ENCODE results near the gene ESPL1.

The ESPL1 gene

DNA sequence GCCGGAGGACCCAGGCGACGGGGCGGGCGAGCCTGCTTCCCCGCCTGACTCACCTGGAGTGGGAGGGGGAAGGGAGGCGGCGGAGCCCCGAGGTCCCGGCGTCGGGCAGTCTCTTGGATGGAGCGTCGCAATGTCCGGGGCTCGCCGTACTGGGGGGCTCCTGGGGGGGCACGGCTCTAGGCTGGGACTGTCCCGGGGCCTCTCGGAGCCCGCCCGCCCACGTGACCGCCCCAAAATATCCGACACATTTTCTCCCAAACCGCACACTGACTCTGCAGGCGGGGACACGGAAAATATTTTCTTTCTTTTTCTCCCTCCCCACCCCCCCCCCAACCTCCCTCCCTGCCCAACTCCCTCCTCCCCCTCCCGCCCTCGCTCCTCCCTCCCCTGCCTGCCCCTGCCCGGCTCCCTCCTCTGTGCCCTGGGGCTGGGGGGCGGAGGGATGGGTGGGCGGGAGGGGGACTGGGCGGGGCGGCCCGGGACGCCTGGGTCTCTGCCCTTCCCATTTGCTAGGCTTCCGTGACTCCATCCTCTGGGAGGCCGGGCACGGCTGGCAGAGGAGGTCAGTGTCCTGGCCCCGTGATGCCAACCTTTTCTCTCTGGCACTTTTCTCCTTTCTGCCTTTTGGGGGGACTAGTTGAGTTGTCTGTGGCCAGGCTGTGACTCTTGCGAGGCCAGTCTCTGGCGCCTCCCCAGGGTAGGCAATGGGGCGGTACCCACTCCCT, 36.0 kb upstream of the ESPL1 start, which contains the start of gene RARG:
Gene RARG, minus strand, starts transcription at position 289 of the 725 bp plus-strand sequence. CDS start 4,664 bp downstream, outside the sequence.
- no peak for DNase-seq

- peak; percentile 21 for DNase-seq
Observed at GRCh38 chr12:53232646-53233461, 35.2 kb upstream of the ESPL1 start.

- DNase-seq = no peak
Observed at GRCh38 chr12:53233671-53234121, 34.4 kb upstream of the ESPL1 start.

DNA sequence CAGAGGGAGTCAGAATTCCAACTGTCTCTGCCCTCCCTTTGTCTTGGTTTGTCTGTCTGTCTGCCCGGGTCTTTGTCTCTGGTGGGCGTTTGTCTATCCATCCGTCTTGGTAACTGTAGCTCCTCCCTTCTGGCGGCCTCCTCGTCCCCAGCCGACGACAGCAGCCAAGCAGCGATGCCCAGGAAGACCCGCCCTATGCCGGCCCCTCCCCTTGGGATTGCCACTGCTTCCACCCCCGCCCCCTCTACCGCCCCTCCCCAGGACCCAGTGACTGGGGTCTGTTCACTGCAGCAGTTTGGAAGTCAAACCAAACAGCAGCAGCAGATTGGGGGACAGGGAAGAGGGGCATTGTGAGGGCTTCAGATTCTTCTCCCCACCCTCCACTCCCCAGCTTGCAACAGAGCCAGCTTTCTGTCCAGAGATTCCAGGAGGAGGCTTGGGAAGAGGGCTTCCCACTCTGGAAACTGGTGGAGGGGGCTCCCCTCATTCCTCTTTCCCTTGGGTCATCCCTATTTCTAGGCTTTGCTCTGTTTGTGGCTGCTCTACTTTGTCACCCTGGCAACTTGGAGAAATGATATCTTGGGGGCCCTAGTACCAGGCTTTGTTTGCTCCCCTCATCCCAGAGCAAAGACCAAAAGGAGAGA, 33.7 kb upstream of the ESPL1 start:
- DNase-seq = no peak

DNA sequence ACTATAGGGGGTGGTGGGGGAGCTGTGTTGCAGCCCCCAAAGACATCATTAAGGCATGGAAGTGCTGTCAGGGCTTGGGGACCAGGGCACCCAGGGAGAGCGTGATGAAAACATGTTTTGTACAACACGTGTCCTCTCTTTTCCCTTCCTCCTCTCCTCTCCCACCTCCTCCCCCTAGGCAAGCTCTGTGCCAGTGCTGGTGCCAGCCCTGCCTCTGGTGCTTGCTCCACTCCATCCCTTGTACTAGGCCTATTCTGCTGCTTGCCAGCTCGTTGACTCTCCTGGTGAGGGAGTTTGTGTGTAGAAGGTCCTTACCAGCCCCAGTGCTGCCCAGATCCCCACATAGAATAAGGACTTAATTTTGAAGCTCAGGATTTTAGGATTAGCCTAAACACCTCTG, 32.9 kb upstream of the ESPL1 start:
- no peak for DNase-seq

- no peak for DNase-seq
Observed at GRCh38 chr12:53235742-53236442, 32.2 kb upstream of the ESPL1 start.

GRCh38 chr12:53236443-53237111, 31.5 kb upstream of the ESPL1 start:
- DNase-seq = no peak

DNA sequence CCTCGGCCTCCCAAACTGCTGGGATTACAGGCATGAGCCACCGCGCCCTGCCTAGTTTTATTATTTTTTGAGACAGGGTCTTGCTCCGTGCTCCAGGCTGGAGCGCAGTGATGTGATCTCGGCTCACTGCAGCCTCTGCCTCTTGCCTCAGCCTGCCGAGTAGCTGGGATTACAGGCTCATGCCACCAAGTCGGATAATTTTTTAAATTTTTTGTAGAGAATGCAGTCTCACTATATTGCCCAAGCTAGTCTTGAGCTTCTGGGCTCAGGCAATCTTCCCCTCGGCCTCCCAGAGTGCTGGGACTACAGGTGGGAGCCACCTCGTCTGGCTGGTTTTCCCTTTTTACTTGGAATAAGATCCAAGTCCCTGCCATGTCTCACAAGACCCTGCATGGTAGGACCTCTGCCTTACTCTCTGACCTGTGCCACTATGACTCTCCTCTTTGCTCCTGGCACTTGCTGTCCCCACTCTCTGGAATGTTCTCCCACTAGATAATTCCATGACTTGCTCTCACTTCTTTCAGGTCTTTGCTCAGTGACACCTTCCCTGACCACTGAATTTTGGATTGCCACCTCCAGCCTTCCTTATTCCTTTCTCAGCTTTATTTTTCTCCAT, 28.3 kb upstream of the ESPL1 start:
- DNase-seq = no peak

DNA sequence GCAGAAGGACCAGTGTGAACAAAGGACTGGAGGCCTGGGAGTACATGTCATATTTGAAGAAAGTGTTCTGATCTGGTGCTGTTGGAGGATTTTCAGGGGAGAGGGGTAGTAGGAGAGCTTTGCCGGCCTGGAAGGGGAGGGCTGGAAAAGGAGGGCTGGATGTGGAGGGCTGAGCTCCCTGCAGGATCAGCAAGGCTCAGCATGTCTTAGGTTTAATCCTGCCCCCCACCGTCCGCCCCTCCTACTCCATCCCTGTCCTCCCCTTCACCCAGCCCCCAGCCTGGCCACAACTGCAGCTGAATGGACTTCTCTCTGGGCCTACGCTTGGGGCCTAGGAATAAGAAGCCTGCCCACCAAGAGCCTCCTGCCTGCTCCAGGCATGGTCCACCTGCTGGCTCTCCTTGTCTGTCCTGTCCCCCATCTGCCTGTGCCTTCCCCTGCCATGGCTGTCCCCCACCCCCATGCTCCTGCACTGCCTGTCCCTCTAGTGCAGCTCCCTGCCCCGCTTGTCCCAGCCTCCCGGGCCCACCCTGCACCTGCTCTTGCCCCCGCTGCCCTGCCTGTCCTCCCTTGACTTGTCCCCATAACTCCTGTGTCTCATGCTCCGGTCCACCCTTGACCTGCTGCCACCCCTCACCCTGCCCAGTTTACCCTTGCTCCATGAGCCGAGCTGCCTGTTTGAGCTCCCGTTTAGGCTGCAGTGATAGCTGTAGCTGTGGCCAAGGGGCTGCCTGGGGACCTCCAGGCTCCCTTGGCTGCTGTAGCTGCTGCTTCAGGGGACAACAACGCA, 26.3 kb upstream of the ESPL1 start:
- no peak for DNase-seq

DNA sequence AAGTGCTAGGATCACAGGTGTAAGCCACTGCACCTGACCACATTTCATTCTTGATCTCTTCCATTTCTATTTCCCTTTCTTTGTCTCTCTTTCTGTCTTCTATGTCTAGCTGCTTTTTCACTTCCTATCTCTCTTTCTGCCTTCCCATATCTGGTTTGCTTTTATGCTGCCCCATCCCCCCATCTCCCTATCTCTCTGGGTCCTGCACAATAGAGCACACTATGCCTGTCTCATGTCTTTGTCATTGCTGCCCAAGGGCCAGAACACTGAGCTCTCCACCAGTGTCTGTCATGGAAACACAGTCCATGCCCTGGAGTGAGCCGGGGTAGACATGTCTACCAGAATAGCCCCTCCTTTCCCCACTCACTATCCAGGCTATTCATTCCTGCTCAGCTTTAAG, 23.8 kb upstream of the ESPL1 start:
- DNase-seq = no peak

DNA sequence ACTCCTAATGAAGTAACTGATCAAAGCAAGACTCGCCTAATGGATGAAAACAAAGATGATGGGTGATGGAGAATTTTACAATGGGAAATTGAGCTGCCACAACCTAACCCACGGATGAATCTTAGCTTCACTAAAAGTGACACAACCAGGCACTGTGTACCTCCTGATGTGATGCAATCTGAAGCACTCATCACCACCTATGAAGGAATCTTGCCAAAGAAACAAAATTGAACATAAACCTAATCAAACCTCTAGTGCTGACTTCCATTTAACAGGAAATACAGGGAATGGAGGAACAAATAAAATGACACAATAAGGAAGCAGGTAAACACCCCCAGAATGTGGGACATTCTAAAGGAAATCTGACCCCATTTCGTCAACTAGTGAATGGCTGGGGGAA, 22.8 kb upstream of the ESPL1 start:
- no peak for DNase-seq

DNA sequence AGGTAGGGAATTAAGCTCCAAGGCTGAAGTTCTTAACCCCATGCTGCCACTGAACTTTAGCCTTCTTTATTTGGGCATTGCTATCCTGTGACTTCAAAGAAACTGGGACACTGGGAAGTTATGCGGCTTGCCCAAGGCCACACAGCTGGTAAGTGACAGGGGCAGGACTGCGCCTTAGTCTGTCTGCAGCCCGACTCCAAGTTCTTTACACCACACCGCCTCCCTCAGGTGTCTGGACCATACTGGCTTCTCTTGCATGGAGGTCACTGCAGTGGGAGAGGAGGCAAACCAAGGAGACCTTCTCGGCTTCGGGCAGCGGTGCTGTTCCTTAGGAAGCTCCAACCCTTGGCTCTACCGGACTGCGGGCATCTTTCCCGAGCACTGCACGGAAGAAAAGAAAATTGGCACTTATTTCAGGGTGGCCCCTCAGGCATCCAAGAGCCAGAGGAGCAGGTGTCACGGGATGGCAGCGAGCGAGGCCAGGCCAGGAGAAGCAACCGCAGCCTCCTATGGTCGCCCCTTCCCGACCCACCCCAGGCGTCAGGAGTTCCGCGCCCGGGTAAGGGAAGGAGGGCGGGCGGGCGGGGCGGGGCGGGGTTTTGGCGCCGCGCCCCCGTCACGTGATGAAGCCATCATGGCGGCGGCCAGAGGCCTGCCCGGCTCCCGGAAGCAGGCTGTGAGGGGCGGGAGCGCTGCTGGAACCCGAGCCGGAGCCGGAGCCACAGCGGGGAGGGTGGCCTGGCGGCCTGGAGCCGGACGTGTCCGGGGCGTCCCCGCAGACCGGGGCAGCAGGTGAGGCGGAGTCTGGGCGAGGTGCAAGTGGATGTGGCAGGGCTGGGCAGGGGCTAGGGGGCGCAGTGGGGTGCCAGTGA, 16.4 kb upstream of the ESPL1 start:
- peak; percentile 75 for DNase-seq

DNA sequence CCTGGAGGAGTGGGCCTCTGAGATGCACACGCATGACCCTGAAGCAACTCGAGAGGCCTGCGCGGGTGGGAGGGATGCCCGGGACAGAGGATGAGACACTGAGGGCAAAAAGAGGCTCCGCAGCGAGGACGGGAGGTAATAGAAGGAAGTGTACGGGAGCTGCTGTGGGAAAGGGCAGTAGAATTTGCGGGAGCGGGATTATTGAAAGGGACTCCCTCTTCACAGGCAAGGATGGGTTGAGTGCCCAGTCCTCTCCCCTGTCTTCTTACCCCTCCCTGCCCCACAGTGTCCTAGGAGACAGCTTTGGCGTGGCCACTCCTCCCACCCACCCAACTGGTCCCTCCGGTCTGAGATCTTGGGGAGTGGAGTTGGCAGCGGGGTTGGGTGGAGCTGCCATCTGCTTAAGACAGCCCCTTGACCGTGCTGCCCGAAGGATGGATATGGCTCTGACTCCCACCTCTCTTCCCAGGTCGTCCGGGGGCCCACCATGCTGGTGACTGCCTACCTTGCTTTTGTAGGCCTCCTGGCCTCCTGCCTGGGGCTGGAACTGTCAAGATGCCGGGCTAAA, 15.7 kb upstream of the ESPL1 start:
- DNase-seq = peak; percentile 27

GRCh38 chr12:53253298-53253697, 14.8 kb upstream of the ESPL1 start:
- DNase-seq = no peak

DNA sequence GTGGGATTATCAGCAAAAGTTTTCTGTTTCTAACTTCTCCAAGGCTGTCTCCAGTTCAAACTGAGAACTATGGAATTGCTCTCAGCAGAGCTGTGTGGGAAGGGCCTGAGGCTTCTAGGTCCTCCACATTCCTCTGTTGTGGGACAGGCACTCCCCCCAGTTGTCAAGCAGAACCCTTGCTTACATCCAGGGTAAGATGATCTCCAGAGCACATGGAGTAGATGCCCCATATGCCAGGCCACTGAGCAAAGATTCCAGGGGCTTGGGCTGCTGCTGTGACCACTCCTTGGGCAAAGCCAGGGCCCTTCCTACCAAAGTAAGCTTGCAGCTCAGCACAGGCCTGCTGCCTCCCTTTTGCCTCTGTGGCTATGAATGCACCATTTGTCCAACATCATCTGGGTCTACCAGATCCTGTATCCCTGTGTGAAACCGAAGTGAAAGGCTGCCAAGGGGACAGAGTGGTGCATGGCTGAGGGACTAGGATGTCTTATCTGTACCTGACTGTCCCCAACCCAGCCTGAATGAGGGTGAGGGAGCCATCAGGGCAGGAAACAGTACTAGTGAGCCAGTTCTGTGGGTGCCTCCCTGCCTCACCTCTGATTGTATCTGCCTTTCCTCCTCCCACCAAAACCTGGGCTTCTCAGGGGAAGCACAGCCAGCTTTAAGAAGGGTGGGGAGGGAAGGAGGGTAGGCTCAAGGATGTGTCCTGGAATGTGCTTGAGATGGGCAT, 13.1 kb upstream of the ESPL1 start:
- DNase-seq = no peak

DNA sequence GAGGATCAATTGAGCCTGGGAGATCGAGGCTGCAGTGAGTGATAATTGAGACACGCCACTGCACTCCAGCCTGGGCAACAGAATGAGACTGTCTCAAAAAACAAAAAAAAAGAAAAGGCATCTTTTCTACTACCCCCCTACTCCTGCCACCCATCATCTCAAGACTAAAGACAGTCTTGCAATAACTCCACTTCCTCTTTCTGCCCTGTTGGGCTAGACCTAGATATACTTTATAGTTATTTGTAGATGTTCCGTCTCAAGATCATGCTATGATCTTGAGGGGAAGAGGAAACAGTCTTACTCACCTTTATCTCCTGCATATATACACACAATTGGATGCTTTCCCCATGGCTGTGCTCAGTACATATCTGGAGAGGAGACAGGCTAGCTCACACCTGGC, 12.1 kb upstream of the ESPL1 start:
- DNase-seq = peak; percentile 64

- no peak for DNase-seq
Observed at GRCh38 chr12:53258541-53259539, 9.3 kb upstream of the ESPL1 start.

DNA sequence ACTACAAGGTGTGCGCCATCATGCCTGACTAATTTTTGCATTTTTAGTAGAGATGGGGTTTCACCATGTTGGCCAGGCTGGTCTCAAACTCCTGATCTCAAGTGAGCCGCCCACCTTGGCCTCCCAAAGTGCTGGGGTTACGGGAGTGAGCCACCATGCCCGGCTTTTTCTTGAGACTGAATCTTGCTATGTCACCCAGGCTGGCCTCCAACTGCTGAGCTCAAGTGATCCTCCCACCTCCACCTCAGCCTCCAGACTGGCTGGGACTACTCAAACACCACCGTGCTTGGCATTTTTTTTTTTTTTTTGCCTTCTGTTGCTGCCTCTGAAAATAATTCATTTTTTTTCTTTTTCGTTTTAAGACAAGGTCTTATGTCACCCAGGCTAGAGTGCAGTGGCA, 8.2 kb upstream of the ESPL1 start:
- no peak for DNase-seq

Data from inflammatory macrophage treated with lipopolysaccharide for 4 hours (primary cell).